HG03521 (cell line): ENCODE data around the gene PHOSPHO2.
"Not testable (repeated sequence)": the region's sequence is repeated elsewhere in the genome, so short reads cannot be mapped to it uniquely, and the experiment has no call there.

Experiments used
- ATAC-seq: cut with Tn5 transposase; IDR thresholded peaks from one replicate; pipeline ENCODE4 v1.9.1; 2021; ENCODE audit warnings: mild to moderate bottlenecking, moderate library complexity; ENCODE audit not compliant: unreplicated experiment

The PHOSPHO2 gene

DNA sequence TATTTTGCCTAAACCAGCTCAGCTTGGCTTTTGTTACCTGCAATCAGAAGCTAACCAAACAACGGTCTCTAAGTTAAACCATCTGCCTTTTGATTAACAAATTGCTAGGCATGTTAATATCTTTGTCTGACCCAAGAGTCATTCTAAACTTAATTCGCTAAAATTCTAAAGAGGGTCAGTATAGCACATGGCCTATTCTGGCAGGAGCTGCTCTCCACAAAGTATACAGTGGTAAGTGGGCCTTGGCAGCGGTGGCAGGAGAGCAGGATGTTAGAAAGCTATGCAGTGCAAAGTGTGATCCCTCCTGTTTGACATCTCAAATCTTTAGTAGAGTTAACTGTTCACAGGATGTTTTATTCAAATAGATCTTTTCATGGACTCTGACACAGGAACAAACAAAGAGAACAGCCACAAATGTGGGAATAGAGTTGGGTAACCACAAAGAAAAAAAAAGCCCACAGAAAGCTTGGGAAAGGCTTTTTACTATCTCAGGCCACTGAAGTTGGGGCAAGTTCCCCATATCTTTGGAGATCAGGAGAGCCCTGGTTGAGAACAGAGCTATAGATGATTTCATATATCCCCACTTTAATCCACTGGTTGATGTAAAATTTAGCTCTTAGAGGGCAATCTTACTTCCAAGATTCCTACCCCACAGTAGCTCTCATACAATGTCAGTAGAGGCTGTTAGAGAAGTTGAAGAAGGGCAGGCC lies 10.7 kb upstream of the PHOSPHO2 start:
- no peak for ATAC-seq

DNA sequence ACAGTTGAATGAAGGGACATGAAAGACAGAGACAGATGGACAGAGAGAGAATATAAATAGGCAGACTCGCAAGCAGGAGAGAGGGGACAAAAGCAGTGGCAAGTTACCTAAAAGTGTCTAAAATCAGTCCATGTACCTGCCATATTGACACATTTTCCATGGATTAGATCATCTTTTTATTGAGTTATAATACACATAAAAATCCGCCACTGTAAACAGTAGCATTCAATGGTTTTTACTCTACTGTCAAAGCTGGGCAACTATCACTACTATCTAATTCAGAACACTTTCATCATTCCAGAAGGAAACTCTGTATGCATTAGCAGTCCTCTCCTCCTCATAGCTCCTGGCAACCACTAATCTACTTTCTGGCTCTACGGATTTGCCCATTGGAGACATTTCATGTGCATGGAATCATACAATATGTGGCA lies 10.1 kb upstream of the PHOSPHO2 start:
- ATAC-seq: no peak

GRCh38 chr2:169684712-169685111 lies 9.6 kb upstream of the PHOSPHO2 start:
- not testable (repeated sequence) for ATAC-seq

GRCh38 chr2:169686825-169687224 lies 7.4 kb upstream of the PHOSPHO2 start:
- ATAC-seq: not testable (repeated sequence)

- ATAC-seq: not testable (repeated sequence)
Observed at GRCh38 chr2:169687943-169688342, 6.3 kb upstream of the PHOSPHO2 start.

DNA sequence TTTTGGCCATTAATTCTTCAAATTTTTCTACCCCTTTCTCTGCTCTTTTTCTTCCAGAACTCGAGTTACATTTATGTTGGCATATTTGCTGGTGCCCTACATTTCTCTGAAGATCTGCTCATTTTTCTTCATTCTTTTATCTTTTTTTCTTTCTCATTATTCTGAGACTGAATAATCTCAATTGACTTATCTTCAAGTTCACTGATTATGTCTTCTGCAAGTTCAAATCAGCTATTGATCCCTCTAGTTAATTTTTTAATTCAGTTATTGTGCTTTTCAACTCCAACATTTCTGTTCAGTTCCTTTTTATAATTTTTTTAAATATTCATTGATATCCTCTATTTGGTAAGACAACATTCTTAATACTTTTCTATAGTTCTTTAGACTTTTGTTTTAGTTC lies 3.3 kb upstream of the PHOSPHO2 start:
- ATAC-seq: no peak

GRCh38 chr2:169692718-169693117 lies 1.6 kb upstream of the PHOSPHO2 start:
- ATAC-seq: no peak

GRCh38 chr2:169693360-169693759 lies 909 bp upstream of the PHOSPHO2 start:
- no peak for ATAC-seq

DNA sequence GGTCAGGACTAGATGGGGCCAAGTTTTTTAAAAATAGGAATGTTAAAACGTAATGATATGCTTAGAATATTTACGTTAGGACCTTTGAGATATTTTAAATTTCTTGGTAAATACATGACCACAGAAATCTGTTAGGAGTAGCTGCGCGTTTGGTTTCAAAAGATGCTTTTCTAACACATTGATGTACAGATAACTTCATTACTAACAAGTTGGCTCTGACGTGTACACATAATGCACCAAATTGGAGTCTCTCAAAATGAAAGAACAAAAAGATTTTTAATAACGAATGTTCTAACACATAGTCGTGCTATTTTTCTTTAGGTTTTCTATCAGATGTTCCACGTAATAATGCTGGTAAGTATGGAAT lies 608 bp downstream of the PHOSPHO2 start:
- ATAC-seq: no peak

- ATAC-seq: no peak
Observed at GRCh38 chr2:169696381-169696780, 2.1 kb downstream of the PHOSPHO2 start.

DNA sequence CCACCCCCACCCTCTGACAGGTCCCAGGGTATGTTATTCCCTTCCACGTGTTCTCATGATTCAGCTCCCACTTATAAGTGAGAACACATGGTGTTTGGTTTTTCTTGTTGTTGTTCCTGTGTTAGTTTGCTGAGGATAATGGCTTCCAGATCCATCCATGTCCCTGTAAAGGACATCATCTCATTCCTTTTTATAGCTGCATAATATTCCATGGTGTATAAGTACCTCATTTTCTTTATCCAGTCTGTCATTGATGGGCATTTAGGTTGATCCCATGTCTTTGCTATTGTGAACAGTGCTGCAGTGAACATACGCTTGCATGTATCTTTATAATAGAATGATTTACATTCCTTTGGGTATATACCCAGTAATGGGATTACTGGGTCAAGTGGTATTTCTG lies 4.9 kb downstream of the PHOSPHO2 start:
- not testable (repeated sequence) for ATAC-seq

GRCh38 chr2:169702996-169703395 lies 8.7 kb downstream of the PHOSPHO2 start:
- no peak for ATAC-seq

DNA sequence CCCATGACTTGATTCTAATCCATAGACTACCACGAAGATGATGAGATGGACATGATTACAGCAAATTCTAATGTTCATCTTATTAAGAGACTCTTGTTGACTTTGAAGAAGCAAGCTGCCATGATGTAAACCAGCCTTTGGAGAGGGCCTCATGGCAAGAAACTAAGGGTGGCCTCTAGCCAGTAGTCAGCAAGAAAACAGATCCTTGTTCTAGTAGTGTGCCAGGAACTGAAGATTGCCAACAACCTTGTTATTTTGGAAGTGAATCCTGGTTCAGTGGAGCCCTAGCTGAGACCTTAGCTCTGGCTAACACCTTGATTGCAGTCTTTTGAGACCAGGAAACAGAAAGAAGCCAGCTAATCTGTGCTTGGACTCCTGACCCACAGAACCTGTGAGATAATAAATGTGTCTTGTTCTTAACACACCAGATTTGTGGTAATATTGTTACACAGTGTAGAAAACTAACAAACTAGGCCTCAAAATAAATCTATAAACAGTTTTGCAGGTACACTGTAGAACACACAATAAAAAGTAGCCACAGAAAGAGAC lies 10.0 kb downstream of the PHOSPHO2 start:
- ATAC-seq: no peak

GRCh38 chr2:169705927-169706326 lies 11.7 kb downstream of the PHOSPHO2 start:
- no peak for ATAC-seq

GRCh38 chr2:169707626-169708025 lies 13.4 kb downstream of the PHOSPHO2 start:
- no peak for ATAC-seq

GRCh38 chr2:169709331-169709730 lies 15.1 kb downstream of the PHOSPHO2 start:
- no peak for ATAC-seq

DNA sequence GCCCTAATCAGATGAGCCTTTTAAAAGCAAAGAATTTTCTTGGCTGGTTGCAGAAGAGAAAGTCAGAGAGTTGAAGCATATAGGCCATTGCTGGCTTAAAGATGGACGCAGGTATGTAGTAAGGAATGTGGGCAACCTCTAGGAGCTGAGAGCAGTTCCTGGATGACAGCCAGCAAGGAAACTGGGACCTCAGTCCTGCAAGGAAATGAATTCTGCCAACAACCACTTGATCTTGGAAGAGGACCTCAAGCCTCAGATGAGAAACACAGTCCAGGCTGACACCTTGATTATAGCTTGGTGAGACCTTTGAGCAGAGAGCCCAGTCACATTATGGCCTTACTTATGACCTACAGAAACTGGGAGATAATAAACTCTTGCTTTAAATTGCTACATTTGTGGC lies 15.7 kb downstream of the PHOSPHO2 start:
- no peak for ATAC-seq

GRCh38 chr2:169711751-169712509 lies 17.7 kb downstream of the PHOSPHO2 start:
- no peak for ATAC-seq

DNA sequence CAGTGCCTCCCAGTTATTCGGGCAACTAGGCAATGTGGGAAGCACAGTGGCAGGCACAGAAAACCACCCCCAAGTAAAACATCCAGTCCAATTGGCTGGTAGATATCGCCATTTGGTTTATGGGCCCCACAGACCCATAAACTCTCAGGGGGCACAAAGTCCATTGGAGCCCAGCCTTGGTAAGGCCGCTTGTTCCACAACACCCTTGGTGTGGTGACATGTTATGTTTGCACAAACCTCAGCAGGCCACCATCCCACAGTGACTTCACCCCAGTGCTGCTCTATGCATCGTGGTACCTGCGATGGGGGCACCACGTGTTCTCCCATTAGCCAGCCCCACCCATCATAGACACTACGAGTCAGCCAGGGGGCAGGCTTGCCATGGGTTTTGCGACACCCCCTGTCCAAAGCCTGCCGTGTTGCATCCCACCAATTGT lies 18.5 kb downstream of the PHOSPHO2 start:
- no peak for ATAC-seq

GRCh38 chr2:169713331-169713730 lies 19.1 kb downstream of the PHOSPHO2 start:
- no peak for ATAC-seq

GRCh38 chr2:169714699-169715098 lies 20.4 kb downstream of the PHOSPHO2 start:
- no peak for ATAC-seq
